ENCODE data around the gene ADAMTS18.

DNA sequence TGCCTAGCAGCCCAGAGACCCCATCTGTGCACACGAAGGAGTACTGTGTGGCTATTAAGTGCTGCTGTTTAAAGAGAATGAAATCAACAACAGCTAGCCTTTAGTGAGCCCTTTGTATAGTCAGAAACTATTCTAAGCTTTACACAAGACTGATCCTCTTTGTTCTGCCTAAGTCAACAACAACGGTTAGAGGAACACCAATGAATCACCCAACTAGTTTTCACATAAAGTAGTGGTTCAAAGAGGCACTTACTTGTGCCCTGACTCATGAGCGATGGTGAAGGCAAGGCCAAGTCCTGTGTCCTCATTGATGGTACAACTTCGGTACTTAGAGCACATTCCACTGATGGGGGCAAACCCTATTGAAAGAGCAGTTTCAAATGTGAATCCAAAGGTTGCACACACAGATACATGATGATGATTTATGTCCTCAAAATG, 75.8 kb downstream of the ADAMTS18 start:
- TF ChIP-seq, protein P1, sequence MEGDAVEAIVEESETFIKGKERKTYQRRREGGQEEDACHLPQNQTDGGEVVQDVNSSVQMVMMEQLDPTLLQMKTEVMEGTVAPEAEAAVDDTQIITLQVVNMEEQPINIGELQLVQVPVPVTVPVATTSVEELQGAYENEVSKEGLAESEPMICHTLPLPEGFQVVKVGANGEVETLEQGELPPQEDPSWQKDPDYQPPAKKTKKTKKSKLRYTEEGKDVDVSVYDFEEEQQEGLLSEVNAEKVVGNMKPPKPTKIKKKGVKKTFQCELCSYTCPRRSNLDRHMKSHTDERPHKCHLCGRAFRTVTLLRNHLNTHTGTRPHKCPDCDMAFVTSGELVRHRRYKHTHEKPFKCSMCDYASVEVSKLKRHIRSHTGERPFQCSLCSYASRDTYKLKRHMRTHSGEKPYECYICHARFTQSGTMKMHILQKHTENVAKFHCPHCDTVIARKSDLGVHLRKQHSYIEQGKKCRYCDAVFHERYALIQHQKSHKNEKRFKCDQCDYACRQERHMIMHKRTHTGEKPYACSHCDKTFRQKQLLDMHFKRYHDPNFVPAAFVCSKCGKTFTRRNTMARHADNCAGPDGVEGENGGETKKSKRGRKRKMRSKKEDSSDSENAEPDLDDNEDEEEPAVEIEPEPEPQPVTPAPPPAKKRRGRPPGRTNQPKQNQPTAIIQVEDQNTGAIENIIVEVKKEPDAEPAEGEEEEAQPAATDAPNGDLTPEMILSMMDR (IDR thresholded peaks at IDR 0.05 in 2 of 3, conservative IDR thresholded peaks at IDR 0.05 in 1 of 3; ENCODE audit: borderline replicate concordance in 1 of 3, insufficient read depth in 1 of 3, low read depth in 2 of 3, low read length in 2 of 3): no peak
- TF ChIP-seq ZNF274 (IDR thresholded peaks at IDR 0.05; ENCODE audit: low read depth, low read length): no peak
- TF ChIP-seq, protein P2, sequence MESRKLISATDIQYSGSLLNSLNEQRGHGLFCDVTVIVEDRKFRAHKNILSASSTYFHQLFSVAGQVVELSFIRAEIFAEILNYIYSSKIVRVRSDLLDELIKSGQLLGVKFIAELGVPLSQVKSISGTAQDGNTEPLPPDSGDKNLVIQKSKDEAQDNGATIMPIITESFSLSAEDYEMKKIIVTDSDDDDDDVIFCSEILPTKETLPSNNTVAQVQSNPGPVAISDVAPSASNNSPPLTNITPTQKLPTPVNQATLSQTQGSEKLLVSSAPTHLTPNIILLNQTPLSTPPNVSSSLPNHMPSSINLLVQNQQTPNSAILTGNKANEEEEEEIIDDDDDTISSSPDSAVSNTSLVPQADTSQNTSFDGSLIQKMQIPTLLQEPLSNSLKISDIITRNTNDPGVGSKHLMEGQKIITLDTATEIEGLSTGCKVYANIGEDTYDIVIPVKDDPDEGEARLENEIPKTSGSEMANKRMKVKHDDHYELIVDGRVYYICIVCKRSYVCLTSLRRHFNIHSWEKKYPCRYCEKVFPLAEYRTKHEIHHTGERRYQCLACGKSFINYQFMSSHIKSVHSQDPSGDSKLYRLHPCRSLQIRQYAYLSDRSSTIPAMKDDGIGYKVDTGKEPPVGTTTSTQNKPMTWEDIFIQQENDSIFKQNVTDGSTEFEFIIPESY (IDR thresholded peaks at IDR 0.05; ENCODE audit: extremely low read depth, insufficient replicate concordance, low read length): no peak
- TF ChIP-seq JUND (IDR thresholded peaks at IDR 0.05): no peak
- TF ChIP-seq EZH2 (IDR thresholded peaks at IDR 0.05): no peak
- no peak for TF ChIP-seq CEBPB (IDR thresholded peaks at IDR 0.05; ENCODE audit: low read depth)
- TF ChIP-seq EZH2phosphoT487 (IDR thresholded peaks at IDR 0.05; ENCODE audit: borderline replicate concordance): no peak
- TF ChIP-seq YY1 (IDR thresholded peaks at IDR 0.05; ENCODE audit: extremely low read depth, insufficient replicate concordance, low read depth, low read length): no peak
- TF ChIP-seq POLR2A (IDR thresholded peaks at IDR 0.05; ENCODE audit: borderline replicate concordance, extremely low read depth, insufficient read depth, insufficient read length): no peak
- TF ChIP-seq, protein P3, sequence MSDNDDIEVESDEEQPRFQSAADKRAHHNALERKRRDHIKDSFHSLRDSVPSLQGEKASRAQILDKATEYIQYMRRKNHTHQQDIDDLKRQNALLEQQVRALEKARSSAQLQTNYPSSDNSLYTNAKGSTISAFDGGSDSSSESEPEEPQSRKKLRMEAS (IDR thresholded peaks at IDR 0.05): no peak
- TF ChIP-seq POLR2AphosphoS5 (IDR thresholded peaks at IDR 0.05; ENCODE audit: low read depth, low read length): no peak
- TF ChIP-seq RAD21 (IDR thresholded peaks at IDR 0.05; ENCODE audit: low read depth): no peak
